NCI-H524 (cell line): ENCODE results near the gene RHOU.

Experiments
- DNase-seq, 2 experiments: peaks; one replicate each; lab custom pipeline; 2025; lab: John Stamatoyannopoulos, UW

The RHOU gene

DNA sequence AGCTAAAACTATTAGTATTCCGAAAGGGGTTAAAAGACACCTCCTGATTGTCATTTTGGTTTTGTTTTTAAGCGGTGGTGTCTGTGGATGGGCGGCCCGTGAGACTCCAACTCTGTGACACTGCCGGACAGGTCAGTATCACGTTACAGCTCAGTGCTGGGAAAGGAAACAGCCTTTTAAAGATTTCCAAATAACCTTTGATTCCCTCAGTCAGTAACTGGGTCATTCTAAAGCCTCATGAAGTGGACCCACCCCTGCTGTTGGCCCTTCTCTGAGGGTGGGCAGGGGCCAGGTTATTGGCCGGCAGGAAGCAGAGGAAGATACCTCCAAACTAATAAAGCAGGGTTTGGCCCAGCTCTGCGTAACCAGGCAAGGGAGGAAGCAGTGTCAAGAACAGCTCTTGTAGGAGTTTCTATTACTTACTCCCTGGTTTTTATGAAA lies 2.3 kb downstream of the RHOU start:
- DNase-seq: no peak

DNA sequence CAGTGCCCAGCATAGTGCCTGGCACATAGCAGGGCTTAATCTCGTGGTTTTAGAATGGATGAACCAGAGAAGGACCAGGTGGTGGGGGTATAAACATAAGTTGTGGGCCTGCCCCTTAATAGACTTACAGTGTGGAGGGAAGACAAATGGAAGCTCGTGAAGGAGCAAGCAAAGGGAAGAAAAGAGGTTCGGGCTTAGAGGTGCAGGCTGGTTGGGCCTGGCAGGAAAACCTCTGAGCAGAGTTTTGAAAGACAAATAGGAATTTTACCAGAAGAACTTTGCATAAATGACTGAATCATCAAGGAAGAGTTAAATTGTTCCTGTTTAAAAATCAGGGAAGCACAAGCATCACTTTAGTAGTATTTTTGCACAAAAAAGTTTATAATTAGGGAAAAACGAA lies 4.5 kb downstream of the RHOU start:
- DNase-seq: peak; percentile 25 to 53

DNA sequence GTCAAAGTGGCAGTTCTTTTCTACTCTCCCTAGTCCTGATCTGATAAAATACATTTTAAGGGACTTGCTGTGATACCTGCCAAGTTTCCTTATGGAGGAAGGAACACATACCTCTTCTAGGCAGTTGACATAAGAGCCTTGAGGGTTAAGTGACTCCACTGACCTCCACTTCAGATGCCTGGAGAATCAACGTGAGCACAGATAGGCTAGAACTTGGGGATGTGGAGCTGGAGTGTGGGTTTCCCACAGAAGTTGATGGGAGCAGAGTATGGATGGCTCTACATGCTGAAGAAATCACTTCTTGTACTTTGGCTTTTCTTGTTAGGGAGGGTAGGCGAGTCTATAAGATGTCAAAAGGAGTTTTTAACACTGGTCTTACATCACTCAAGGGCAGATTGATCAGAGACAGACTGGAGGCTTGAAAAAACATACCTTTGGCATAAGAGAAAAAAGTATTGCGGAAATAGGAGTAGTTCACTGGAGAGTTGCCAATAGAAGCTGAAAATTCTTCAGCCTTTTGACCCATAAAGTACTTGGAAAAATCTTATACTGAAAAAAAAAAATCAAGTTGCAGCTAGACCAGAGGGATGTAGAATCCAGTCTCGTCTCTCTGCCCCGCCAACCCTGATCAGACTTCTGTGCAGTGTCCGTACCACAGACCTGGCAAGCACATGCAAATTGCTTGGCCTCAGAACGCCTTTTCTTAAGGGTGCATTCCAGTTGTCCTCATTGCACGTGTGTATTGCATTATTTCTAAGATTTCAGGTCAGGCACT lies 5.5 kb downstream of the RHOU start:
- DNase-seq: no peak

DNA sequence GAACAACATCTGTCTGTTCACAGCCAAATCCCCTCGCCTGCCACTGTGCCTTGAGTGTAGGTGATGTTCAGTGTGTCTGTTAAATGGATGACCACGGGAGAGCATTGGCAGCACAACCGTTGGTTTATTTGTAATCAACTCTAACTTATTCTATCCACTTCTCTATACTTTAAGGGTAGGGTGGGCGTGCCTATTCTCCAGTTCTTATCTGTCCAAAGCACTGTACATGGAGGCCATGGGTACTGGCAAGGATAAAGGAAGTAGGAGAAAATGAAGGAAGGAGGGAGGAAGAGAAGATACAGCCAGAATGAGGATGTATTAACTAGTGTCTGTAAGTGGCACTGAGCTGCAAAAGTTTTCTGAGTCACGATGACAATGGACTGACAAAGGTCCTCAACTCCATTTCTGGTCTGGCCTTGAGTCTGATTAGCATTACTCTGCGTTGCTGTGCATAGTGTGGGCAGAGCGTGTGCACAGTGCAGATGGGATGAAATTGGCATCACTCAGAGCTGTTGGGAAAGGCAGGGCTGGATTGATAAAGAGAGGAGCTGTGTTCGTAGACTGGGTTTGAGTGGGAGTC lies 7.1 kb downstream of the RHOU start:
- DNase-seq: no peak

DNA sequence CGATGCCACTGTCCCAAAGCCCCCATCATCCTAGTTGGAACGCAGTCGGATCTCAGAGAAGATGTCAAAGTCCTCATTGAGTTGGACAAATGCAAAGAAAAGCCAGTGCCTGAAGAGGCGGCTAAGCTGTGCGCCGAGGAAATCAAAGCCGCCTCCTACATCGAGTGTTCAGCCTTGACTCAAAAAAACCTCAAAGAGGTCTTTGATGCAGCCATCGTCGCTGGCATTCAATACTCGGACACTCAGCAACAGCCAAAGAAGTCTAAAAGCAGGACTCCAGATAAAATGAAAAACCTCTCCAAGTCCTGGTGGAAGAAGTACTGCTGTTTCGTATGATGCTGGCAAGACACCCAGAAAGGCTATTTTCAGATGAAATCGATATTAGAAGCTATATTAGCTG lies 8.1 kb downstream of the RHOU start:
- DNase-seq: no peak

DNA sequence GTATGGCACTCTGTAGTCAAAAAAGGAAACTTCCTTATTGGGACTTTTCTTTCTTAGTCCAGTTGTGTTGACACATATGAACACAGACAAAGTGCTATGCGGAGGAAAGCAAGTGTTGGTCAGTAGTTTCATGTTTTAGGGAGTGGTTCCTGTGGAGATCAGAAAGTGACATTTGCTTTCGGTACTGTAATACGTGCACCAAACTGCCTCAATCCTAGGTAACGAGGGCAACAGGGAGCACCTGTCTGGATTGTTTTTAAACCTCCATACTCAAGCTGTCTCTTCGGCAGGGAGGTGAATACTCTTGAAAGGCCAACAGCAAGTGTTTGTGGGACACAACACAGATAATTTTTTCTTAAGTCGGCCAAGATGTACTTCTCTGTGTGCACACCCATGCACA lies 9.1 kb downstream of the RHOU start:
- no peak for DNase-seq

DNA sequence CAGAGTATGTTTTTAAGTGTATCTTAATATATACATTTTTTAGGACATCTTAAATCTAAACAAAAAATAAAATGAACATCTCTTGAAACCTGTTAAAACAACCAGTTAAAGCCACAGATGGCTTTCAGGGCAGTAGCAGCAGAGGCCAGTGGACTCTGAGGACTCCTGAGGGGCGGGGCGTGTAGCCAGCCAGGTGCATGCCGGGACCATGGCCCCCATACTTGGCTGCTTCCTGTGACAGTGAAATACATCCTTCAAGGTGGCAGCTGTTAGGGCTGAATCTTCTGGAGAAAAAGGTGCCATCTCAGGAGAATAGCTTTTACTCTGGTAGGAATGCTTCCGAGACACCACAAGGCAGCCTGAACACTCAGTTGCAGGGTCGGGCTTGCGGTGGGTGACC lies 9.6 kb downstream of the RHOU start:
- DNase-seq: no peak

DNA sequence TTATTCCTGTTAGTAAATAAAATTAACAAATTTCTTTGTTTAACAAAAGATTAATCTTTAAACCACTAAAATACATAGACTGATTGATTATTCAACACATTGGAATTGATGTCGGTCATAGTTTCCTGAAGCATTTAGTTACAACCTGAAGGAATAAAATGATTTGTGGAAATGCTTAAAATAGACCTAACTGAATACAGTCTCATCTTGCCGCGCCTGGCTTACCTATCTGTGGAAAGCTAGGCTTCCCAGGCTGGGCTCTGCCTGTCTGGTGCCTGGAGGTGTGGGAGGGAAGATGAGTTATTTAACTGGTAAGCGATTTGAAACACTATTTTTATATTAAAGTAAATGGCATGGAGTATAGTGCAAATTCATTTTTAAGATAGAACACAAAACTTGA lies 10.2 kb downstream of the RHOU start:
- DNase-seq: no peak

DNA sequence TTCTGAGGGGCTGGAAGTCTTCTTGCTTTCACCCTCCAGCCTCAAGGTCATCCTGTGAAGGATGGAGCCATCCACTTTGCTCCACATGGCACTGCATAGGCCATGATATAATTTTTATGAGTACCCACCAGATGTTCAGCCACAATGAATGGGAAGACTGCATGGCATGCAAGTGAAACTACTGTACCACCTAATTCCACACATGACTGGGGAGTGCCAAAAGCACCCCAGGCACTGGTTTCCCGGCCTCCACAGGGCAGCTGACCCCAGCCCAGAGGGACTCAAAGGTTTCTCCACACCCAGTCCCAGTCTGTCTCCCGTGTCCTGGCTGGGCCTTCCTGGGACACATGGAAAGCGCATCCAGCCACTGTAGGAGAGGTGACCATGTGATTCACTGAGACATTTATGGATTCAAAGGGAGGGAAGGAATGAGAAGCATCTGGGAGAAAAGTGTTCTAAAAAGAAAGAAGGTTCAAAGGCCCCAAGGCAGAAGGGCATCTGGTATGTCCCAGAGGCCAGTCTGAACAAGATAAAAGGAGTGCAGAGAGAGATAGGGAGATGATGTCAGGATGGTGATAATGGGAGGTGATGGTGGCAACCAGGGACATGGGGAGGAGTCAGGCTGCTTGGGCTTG lies 12.1 kb downstream of the RHOU start:
- peak in 1 of 2 experiments; percentile 5 for DNase-seq

DNA sequence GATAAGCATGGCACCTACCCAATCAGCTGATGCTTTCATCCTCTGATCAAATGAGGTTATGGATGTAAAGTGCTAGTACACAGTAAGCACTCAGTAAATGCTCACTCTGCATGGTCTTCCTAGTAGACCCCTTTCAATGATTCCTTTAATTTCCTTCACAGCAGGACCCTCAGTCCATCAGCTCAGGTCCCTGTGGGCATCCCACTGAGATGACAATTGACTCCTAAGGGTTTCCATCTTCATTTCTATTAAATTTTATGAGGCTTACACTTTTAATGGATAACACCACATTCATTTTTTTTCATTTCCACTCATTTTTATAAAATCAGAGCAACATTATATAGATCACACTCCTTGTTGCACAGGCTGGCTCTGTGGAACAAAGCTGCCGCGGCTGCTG lies 12.8 kb downstream of the RHOU start:
- DNase-seq: no peak

DNA sequence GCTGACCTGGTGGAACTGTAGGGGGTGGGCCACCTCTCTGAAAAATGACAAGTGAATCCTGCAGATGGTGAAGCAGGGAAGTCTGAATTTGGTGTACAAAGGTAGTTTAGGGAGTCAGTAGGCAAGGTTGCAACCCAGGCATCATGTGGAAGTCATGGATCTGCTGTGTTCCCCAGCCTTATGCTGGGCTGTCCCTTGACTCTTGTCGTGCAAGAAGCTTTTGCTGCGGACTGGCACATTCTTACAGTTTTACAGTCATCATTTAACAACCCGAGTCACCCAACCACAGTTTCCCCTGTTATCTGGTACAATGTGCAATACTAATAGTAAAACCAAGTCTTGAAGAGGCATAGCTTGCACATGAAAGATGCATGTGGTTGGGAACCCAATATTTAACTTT lies 13.2 kb downstream of the RHOU start:
- no peak for DNase-seq

DNA sequence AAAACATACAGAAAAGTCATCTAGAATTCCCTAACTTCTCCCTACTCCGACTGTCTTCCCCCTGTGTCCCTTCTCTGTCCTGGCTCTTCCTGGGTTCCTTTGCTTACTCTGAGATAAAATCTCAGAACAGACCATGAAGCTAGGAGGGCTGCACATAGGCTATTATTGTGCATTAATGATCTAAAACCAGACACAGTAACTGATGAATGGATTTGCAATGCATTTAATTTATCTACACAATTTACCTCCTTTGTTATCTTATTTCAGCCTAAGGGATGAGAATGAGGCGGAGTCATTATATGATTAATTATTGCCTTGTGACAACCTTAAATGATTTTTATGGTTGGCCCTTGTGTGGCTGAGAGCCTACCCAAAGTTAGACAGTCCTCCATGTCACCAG lies 14.5 kb downstream of the RHOU start:
- DNase-seq: no peak

DNA sequence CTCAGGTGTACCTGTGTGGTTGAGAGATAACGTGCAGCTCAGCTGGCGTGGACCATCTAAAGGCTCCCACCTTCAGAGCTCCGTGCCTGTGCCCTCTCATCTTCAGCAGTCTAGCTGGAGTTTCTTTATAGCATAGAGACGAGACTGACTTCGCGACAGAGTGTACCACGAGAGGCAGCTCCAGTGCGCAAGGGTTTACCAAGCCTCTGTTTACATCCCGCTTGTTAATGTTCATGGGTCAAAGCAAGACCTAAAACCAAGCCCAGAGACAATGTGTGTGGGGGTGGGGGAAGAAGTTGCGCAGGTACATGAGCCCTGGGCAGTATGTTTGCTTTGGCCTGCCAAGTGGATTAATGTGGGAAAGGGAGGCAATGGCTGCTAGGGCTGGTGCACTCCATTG lies 15.6 kb downstream of the RHOU start:
- DNase-seq: no peak

DNA sequence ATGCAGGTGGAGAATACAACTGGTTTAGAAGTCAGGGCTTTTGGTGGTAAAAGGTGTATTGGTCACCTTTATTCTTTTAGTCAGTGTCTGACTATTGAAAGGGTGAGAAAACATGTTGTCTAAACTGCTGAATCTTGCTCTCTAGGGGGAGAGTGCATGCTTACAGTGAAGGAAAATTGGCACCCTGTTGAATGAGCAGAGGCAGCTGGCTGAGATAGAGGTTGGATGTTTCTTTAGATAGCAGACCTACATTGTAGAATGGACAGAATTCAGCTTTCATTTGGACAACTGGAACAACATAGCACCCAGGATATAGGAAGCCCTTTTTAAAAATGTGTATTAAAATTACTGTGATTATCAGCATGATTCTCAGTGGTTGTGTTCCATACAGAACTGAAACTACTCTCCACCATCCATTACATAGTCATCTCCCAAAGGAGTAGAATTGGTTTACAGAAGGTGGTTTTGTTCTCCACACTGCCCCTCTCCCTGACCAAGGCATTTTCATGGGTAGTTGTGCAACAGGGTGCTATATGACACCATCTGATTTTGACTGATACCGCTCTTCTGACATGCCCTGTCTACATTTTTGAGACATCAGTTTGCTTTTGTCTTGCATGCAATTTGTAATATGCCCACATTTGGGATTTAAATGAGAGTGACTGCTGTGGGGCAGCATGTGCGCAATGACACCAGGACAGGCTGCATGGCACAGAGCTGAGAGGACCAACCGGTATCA lies 16.2 kb downstream of the RHOU start:
- DNase-seq: no peak

DNA sequence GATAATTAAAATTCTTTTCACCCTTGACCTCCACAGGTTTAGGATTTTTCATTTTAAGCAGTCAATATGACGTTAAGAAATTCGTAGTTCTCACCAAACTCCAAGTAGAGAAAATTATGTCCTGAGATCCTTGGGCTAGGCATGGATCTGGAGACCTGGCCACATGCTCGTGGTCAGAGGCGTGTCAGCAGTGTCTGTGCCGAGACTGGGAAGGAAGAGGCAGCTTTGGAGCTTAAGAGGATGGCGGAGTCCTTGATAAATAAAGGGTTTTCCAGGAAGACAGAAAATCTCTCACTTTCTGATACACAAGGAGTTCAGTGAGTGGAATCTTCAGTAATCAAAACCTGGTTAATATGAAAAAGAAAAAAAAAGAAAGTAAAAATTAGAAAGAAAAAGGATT lies 17.0 kb downstream of the RHOU start:
- DNase-seq: no peak

DNA sequence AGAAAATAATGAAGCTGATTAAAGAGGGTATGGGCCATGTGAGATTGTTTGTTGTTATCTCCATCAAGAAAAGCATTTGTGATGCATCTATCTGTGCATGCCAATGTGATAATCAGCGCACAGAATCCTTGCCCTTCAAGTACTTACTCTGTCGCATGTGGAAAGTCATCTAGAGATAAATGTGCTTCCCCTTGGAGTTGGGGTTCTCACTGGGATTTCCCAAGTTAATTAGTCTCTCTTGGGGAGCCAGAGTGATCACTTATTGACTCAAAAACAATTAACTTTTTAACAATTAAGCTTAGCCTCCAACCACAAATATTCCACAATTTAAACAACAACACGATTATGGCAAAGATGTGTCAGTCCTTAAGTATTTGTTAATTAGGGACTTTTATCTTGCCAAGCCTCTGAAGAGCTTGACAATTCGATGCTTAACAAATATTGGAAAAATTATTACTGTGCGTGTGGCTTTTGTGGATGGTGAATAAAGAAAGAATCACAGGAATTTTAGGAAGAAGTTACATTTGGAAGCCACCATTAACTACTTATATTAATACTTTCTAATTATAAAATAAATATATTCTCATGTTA lies 17.5 kb downstream of the RHOU start:
- no peak for DNase-seq

DNA sequence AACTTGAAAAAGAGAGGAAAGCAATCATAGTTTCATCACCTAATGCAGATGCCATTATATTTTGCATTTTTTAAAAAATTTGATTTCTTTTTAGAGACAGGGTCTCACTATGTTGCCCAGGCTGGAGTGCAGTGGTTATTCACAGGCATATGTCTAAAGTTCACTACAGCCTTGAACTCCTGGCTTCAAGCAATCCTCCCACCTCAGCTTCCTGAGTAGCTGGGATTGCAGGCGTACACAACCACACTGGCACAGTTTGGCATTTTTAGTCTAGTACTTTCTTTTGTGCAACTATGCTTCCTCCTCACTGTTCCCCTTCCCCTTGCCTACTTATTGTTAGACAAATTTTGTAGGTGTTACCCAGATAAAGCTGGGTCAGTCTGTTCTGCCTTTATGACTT lies 18.0 kb downstream of the RHOU start:
- no peak for DNase-seq

DNA sequence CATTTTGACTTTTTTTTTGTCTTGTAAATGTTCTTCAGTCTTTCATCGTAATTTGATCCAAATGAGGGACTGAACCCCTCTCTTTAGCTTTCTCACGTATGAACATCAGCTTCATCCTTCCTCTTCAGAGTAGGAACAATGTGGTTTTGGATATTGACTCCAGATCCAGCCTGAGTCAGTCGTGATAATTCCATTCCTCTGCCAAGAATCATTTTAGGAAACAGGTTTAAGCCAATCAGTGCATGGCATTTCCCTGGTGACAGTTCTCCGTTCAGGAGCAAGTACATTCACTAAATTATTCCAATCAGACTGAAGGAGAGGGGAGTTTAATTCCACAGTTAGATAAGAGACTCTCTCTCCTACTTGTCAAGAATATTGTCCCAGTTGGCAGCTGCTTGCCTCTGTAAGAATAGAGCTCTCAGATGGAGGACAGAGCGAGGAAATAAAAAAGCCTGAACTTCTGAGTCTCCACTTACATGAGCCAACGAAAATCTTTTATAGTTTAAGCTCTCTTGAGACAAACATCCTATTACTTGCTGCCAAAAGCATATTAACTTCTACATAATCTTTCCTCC lies 18.6 kb downstream of the RHOU start:
- peak in 1 of 2 experiments; percentile 33 for DNase-seq

DNA sequence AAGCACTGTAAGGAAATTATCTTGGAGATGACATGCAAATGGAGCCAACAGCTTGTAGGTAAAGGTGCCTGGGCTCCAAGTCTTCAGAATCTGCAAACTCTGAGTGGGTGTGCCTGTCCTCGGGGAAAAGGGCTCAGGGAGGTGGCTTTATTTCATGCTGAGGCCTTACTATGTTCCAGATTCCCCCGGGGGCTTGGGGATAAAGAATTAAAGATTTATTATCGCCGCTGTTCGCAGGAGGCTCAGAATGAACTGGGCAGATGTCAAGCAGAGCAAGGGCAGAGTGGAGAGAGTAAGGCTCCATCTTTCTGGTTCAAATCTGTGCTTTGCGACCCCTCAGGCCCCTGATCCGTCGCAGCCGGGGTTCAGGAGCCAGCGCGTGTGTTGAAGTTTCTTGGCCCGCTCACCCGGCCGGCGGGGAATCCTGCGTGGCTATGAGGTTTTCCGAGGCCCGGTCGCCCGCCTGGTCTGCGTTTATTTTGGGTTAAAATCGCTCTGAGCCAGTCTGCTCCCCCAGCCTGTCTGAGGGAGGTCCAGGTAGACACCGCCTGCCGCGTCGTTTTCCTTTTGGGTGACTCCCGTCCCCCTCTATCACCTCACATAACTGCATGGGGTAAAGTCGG lies 19.5 kb downstream of the RHOU start:
- peak in 1 of 2 experiments; percentile 32 for DNase-seq

DNA sequence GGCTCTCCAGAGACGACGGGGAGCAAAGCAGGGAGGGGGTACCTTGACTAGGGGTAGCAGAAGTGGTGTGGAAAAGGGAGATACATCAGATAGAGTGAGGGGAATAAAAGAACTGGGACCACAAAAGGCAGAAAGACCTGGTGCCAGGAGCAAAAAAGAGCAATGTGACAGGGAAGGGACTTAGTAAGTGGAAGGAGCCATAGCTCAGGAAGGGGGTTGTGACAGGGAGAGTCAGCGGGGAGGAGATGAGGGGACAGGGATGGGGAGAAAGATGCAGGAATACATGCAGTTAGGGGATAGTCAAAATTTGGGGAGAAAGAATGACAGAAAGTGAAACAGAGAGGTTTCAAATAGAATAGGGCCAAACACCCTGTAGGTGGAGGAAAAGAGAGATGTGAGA lies 20.5 kb downstream of the RHOU start:
- no peak for DNase-seq

DNA sequence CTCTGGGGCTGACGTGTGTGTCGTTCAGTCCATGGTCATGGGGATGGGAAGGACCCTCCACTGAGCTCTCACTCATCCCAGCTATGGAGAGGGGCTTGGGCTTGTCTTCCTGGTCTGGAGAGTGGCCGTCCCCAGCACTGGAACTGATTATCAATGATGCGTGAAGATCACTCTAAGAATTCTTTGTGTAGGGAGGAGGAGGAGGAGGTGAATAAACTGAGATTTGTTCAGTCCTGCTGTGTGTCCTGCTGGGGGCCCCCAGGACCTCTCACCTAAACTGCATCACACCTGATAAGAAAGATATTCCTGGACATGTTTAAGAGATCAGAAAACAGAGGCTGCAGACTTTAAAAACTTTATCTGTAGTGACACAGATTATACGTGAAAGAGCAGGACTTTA lies 21.2 kb downstream of the RHOU start:
- no peak for DNase-seq

DNA sequence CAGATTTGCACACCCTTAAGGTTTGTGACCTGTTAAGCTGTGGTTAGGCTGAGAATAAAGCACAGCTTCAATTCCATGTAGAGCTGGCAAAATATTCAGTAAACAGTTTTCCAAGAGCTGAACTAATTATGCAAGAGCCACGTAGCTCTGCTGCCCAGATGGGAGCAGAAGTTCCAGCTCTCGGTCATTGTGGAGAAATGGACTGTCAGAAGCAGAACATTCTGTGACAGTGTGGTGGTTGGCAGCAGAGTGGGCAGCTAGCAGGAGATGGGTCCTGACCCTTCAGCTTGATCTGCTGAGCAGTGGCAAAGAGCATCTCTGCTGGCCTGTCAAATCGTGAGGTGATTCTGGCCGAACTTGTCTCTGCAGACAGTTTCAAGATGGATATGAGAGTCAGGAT lies 23.2 kb downstream of the RHOU start:
- DNase-seq: no peak
